Epidermal melanocyte (primary cell): ENCODE results near the gene RNPEPL1.
A peak's percentile ranks its signal among the peaks of the same experiment; 100 is the strongest.

ENCODE experiments used
- DNase-seq: peaks from one replicate; pipeline ENCODE4 v3.0.0; 2011; ENCODE audit warnings: low spot score; ENCODE audit not compliant: insufficient read length

RNPEPL1 gene

GRCh38 chr2:240589850-240590525, 21.7 kb downstream of the RNPEPL1 start:
- peak; percentile 4 for DNase-seq

GRCh38 chr2:240590681-240591111, 22.4 kb downstream of the RNPEPL1 start:
- DNase-seq = no peak

- DNase-seq = no peak
Observed at GRCh38 chr2:240591226-240591625, 22.9 kb downstream of the RNPEPL1 start.

- DNase-seq = no peak
Observed at GRCh38 chr2:240591784-240592183, 23.5 kb downstream of the RNPEPL1 start.

- DNase-seq = no peak
Observed at GRCh38 chr2:240593026-240593702, 24.9 kb downstream of the RNPEPL1 start.

GRCh38 chr2:240593703-240594451, 25.6 kb downstream of the RNPEPL1 start:
- DNase-seq = no peak

- DNase-seq = no peak
Observed at GRCh38 chr2:240594511-240595380, 26.5 kb downstream of the RNPEPL1 start.

GRCh38 chr2:240595381-240596079, 27.2 kb downstream of the RNPEPL1 start:
- no peak for DNase-seq

GRCh38 chr2:240596080-240596460, 27.8 kb downstream of the RNPEPL1 start:
- no peak for DNase-seq

- DNase-seq = no peak
Observed at GRCh38 chr2:240596491-240596931, 28.2 kb downstream of the RNPEPL1 start.

- no peak for DNase-seq
Observed at GRCh38 chr2:240597054-240597418, 28.8 kb downstream of the RNPEPL1 start.

GRCh38 chr2:240597419-240598181, 29.3 kb downstream of the RNPEPL1 start:
- no peak for DNase-seq

GRCh38 chr2:240598311-240598911, 30.1 kb downstream of the RNPEPL1 start:
- no peak for DNase-seq

- no peak for DNase-seq
Observed at GRCh38 chr2:240599141-240599583, 30.9 kb downstream of the RNPEPL1 start.

GRCh38 chr2:240600451-240600961, 32.2 kb downstream of the RNPEPL1 start:
- DNase-seq = no peak

- no peak for DNase-seq
Observed at GRCh38 chr2:240601061-240601830, 33.0 kb downstream of the RNPEPL1 start.

GRCh38 chr2:240601831-240602160, 33.5 kb downstream of the RNPEPL1 start:
- DNase-seq = no peak

- no peak for DNase-seq
Observed at GRCh38 chr2:240602266-240603050, 34.2 kb downstream of the RNPEPL1 start.
